Measurements from ENCODE around the gene SLC2A13. TPM values are rescaled to one million over a fixed set of nuclear protein-coding genes. Genes with fewer than 3 reads are reported as not detected.
A peak's percentile ranks its signal among the peaks of the same experiment; 100 is the strongest.

The SLC2A13 gene
- total and polyA plus RNA-seq, 11 donors, result 1.9 to 17.6 (median 8.5) TPM

- 83 to 98% (median 97%) methylated on average over 2 of the region's 2 CpGs for WGBS, 4 donors
- TF ChIP-seq POLR2A (IDR thresholded peaks at IDR 0.05) (no peak), CTCF (IDR thresholded peaks at IDR 0.05) (no peak)
Observed at GRCh38 chr12:39935839-39936238, 170.0 kb downstream of the SLC2A13 start.

GRCh38 chr12:39935275-39935674 is 170.6 kb downstream of the SLC2A13 start:
- Histone ChIP-seq H3K27me3 (no peaks in the 10 kb centered on the region), H3K4me3 (no peak overlapping the region), H3K27ac (no peak overlapping the region), H3K4me1 (no peaks in the 10 kb centered on the region), H3K9me3 (no peaks in the 10 kb centered on the region), H3K36me3 (no peaks in the 10 kb centered on the region)
- DNase-seq (no peak), ATAC-seq (no peak)
- no peak for TF ChIP-seq POLR2A (IDR thresholded peaks at IDR 0.05)
- 51 to 66% (median 59%) methylated on average over 1 of the region's 1 CpG for WGBS, 4 donors
- intact Hi-C loops (cut with DNase I), result no loop called here

More at GRCh38 chr12:39935839-39936238, 170.0 kb downstream of the SLC2A13 start:
- Histone ChIP-seq H3K27ac (no peak overlapping the region), H3K36me3 (no peaks in the 10 kb centered on the region), H3K4me1 (no peaks in the 10 kb centered on the region), H3K9me3 (no peaks in the 10 kb centered on the region), H3K4me3 (no peak overlapping the region), H3K27me3 (no peaks in the 10 kb centered on the region)
- intact Hi-C loops (cut with DNase I), result no loop called here
- ATAC-seq (no peak), DNase-seq (no peak)

- peak overlapping the region in 1 of 12 donors; percentile 5 for H3K27ac ChIP-seq
- H3K4me3 ChIP-seq, result no peak overlapping the region
- ATAC-seq (no peak), DNase-seq (no peak)
- no peaks in the 10 kb centered on the region for H3K4me1 ChIP-seq
- no peaks in the 10 kb centered on the region for H3K9me3 ChIP-seq
- TF ChIP-seq POLR2A (IDR thresholded peaks at IDR 0.05), result no peak
- no peak for TF ChIP-seq CTCF (IDR thresholded peaks at IDR 0.05)
- H3K36me3 ChIP-seq, result no peaks in the 10 kb centered on the region
- H3K27me3 ChIP-seq, result no peaks in the 10 kb centered on the region
- intact Hi-C loops (cut with DNase I), result no loop called here
Observed at GRCh38 chr12:39931857-39932256, 174.0 kb downstream of the SLC2A13 start.

- no peak for DNase-seq
- Histone ChIP-seq H3K36me3 (no peaks in the 10 kb centered on the region), H3K27ac (no peak overlapping the region), H3K9me3 (no peaks in the 10 kb centered on the region), H3K27me3 (no peaks in the 10 kb centered on the region), H3K4me1 (no peaks in the 10 kb centered on the region), H3K4me3 (no peak overlapping the region)
- TF ChIP-seq CTCF (IDR thresholded peaks at IDR 0.05) (no peak), POLR2A (IDR thresholded peaks at IDR 0.05) (no peak)
- no peak for ATAC-seq
- WGBS, 4 donors, result 50 to 73% (median 72%) methylated on average over 4 of the region's 4 CpGs
- intact Hi-C loops (cut with DNase I), result no loop called here
Observed at GRCh38 chr12:39931231-39931630, 174.7 kb downstream of the SLC2A13 start.

GRCh38 chr12:39930101-39930500 is 175.8 kb downstream of the SLC2A13 start:
- no peak for DNase-seq
- no peaks in the 10 kb centered on the region for H3K9me3 ChIP-seq
- TF ChIP-seq POLR2A (IDR thresholded peaks at IDR 0.05) (no peak), CTCF (IDR thresholded peaks at IDR 0.05) (no peak)
- intact Hi-C loops (cut with DNase I), result no loop called here
- 73 to 82% (median 76%) methylated on average over 3 of the region's 3 CpGs for WGBS, 4 donors
- ATAC-seq, result no peak
- no peaks in the 10 kb centered on the region for H3K36me3 ChIP-seq
- H3K4me3 ChIP-seq, result no peak overlapping the region
- H3K27me3 ChIP-seq, result no peaks in the 10 kb centered on the region
- no peak overlapping the region for H3K27ac ChIP-seq
- no peaks in the 10 kb centered on the region for H3K4me1 ChIP-seq
